NCI-H128 (cell line): ENCODE data around the gene NOB1.

ENCODE experiments used
- DNase-seq: peaks from one replicate; lab custom pipeline; 2025; ENCODE audit not compliant: unreplicated experiment; lab: John Stamatoyannopoulos, UW

Gene NOB1

DNA sequence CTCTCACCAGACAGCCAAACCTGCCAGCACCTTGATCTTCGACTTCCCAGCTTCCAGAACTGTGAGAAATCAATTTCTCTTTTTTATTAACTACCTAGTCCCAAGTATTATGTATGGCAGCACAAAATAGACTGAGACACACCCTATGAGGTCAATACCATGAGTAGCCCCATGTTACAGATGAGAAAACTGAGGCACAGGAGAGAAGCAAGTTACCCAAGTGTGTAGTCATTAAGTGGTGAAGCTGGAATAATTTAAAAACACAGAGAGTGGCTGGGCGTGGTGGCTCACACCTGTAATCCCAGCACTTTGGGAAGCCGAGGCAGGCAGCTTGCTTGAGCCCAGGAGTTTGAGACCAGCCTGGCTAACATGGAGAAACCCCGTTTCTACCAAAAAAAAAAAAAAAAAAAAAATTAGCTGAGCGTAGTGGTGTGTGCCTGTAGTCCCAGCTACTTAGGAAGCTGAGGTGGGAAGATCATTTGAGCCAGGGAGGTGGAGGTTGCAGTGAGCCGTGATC lies 33.2 kb downstream of the NOB1 start:
- no peak for DNase-seq

DNA sequence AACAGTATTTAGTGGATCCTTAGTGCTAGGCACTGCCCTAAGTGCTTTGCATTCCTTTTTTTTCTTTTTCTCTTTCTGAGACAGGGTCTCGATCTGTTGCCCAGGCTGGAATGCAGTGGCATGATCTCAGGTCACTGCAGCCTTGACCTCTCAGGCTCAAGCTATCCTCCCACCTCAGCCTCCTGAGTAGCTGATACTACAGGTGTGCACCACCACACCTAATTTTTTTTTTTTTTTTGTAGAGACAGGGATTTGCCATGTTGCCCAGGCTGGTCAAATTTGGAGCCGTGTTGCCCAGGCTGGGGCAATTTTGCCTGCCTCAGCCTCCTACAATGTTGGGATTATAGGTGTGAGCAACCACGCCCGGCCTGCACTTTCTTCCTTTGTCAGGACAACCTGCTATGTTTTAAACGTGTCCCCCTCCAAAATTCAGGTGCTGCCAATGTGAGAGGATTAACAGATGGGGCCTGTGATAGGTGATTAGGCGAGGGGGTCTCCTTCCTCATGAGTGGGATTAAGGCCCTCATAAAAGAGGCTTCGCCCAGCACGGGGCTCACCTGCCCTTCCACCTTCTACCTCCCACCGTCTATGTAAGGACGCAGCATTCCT lies 33.8 kb downstream of the NOB1 start:
- DNase-seq, result no peak

DNA sequence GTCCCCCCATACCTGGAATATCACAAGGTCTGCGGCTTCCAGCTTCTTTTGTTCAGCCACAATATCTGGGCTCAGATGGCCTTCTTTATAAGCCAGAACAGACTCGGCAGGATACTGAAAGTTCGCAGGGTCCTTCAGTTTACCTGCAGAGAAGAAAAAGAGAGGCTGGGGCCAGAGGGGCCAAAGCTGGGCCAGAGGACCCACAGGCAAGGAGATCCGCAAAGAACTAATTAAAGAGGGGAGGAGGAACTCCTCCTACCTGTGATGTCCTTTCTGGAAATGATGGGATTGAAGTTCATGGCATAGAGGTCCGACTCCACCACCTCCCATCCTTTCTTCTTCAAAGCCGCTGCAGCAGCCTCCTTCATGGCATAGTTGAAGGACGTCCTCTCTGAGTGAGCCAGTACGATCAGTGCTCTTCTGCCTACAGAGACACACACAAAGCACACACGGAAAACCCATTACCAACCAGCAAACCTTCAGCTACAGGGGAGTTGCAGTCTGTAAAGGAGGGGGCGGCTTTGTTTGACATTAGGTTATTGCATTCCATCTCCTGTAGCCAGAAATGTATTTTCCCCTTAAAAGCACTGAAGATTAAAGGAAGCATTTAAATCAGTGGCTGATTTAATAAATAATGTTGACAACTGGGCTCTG lies 36.5 kb downstream of the NOB1 start:
- DNase-seq, result no peak

DNA sequence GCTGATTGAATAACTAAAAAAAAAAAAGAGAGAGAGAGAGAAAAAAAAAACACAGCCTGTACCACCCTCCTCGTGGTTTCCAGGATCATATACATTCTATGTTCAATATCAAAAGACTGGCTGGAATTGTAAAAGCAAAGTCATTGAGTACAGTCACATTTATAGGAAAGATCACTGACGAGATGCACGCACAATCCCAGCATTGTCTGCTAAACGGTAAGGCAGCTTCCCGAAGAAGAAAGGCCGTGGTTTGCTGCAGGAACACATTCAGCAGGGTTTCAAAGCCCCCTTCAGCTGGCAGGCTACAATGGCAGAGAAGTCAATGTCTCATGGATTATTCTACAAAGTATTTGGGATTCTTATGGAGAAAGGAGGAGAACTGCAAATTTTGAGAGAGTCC lies 37.7 kb downstream of the NOB1 start:
- no peak for DNase-seq

DNA sequence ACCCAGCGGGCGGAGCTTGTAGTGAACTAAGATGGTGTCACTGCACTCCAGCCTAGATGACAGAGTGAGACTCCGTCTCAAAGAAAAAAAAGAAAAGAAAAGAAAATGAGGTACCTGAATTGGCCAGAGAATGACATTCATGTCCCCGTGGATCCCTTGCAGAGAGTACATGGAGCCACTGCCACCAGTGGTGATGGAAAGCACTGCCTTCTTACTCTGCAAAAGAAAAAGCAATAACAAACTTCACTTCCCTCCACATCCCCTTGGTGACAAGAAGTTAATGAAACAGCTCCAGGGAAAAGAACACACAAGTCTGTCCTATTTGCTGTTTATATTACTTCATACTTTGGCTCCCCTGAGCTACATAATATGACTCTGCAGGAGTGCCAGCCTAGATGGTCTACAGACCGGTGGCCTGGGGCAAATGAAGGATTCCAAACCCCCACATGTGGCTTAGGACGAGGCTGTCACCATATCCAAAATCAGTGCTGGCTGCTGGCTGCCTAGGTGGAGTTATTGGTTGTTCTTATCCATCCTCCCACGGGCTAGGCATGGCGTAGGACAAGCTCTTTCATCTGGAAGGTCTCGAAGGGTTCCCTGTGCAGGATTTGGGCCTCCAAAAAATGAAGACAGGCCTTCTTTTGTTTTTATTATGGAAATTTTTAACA lies 41.7 kb downstream of the NOB1 start:
- DNase-seq, result no peak

DNA sequence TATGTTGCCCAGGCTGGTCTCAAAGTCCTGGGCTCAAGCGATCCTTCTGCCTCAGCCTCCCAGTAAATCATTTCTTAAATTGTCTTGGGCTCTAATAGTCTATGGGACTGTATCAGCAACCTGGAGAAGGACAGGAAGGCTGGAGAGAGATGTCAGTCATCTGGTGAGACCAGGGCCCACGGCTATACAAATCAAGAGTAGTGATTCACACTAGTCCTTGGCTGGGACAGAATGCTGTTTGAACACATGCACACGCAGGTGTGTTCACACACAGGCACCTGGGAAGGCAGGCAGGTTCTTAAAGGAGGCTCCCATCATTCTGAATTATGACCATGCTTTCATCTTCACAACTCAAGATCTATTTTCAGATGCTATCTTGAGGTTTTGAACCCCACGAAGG lies 42.4 kb downstream of the NOB1 start:
- DNase-seq, result no peak

DNA sequence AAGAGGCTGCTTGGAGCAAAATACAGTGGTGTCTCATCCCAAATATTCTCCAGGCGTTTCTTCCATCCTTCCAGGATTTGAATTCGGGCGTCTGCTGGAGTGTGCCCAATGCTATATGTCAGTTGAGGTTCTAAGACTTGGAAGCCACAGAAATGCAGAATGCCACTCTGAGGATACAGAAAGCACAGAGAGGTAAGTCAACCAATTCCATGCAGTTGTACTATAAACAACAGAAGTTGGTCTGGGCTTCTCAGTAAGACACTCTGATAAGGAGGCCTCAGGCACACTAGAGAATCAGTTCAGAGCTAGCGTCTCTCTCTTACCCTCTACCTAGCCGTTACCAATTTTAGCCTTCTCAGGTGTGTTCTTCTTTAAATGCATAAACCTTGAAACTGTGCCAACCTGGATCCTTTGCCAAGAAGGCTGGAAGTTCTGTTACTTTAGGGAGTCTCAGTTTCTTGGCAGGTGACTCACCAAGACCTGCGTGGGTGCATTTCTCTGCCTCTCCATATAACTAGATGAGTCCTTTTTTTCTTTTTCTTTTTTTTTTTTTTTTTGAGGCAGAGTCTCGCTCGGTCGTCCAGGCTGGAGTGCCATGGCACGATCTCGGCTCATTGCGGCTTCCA lies 43.5 kb downstream of the NOB1 start:
- no peak for DNase-seq

DNA sequence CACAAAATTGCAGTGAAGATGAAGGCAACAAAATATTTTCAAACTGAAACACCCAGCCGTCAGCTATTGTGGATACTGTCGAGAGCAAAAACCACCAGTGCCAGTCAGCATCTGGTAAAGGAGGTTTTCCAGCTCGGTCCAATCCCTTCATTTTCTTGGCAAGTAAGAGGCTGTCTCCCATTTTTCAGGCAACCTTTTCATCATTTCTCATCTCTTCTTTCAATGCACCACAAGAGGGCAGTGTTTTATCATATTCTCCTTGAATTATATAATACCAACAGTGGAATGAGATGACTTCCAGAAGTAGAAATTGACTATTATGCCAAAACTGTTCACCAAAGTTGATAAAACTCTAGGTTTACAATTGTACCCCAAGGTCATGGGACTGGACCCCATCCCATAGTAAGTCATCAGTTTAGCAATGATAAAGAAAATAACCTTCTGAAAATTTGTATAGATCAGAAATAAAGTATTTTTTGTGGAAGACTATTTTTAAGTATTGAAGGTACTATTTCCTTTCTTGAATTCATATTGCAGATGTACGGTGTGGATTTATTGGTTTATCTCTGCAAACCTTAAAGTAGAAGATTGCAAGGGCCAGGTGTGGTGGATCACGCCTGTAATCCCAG lies 45.2 kb downstream of the NOB1 start:
- peak; percentile 2 for DNase-seq

DNA sequence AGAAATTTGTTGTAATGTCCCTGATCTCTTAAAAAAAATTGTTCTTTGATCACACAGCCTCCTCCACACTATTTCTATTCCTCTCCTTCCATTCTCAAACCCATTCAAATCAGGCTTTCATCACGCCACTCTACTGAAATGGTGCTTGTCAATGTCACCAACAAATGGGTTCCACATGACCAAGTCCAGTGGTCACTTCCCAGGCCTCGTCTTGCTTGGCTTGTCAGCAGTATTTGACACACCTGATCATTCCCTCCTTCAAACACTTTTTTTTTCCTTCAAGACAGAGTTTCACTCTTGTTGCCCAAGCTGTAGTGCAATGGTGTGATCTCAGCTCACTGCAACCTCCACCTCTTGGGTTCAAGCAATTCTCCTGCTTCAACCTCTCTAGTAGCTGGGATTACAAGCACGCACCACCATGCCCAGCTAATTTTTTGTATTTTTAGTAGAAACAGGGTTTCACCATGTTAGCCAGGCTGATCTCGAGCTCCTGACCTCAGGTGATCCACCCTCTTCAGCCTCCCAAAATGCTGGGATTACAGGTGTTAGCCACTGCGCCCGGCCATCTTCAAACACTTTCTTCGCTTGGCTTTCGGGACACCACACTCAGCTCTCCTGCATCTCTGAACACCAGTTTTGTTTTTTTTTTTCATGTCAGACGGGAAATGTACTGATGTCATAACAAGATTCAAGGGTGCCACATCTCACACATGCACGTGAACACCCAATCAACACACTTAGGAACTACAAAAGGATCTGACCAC lies 46.6 kb downstream of the NOB1 start:
- no peak for DNase-seq

DNA sequence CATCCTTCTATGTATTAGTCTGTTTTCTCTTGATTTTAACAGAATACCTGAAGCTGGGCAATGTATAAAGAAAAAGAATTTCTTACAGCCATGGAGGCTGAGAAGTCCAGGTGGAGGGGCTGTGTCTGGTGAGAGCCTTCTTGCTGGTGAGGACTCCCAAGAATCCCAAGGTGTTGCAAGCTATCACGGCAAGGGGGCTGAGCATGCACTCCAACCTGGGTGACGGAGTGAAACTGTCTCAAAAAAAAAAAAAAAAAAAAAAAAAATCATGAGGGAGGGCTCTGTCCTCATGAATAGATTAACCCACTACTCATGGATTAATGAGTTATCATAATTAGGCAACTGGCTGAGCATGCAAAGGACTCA lies 47.8 kb downstream of the NOB1 start:
- DNase-seq, result no peak

DNA sequence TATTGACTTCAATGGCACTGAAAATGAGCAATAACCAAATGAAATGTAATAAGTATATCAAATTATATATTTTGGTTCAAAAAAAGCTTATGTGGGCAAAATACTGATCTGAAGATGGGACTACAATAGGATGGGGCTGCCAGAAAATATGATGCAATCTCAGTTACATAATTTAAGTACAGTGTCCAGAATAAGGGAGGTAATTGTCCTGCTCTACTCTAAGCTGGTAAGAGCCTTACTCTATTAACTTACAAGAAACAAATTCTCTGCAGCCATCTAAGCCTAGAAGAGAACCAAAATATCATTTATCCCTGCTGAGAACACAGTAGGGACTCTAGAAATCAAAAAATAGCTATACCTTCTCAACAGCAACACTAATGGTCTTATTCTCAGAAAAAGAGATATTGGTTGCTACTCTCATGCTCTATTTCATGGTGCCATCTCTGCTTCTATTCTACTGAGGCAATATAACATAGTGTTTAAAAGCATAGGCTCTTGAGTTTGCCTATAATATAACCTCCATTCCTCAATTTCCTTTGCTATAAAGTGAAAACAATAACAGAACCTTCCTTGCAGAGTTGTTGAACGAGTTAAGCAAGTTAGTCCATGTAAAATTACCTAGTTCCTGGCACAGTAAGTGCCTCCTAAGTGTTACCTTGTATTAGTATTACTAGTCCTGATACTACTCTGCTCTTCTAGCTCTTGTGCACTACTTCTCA lies 48.3 kb downstream of the NOB1 start:
- DNase-seq, result no peak

DNA sequence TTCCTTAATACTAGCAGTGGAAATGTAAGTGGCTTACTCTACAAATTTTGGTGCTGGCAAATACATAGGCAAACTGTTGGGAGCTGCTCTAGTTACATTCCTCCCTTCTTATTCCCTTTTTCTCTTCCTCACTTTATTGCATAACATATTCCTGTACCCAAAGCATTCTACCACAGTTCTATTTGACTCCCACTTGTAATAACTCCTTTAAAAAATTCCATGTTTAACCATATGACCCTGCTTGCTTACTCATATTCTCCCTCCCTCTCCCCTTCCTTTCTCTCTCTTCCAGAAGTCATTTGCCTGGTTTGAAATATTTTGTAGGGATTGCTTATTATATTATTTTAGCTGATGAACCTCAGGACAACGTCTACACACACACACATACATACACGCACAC lies 51.1 kb downstream of the NOB1 start:
- no peak for DNase-seq

DNA sequence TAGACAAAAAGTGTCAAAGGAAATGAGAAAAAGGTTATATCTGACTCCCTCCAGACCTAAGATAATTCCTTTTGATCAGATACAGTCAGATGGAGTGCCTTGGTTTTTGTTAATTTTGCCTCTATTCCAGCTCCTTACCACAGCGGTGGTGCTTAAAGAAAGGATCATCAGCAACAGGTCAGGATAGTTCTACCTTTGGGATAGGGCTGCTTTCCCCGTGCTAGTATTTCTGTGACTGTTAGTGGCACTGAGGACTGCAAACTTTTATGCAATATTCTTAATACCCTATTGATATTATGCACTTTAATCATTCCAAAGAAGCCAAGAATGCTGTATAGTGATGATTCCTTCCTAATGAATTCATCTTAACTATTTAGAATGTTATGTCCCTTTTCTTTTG lies 52.9 kb downstream of the NOB1 start:
- no peak for DNase-seq

DNA sequence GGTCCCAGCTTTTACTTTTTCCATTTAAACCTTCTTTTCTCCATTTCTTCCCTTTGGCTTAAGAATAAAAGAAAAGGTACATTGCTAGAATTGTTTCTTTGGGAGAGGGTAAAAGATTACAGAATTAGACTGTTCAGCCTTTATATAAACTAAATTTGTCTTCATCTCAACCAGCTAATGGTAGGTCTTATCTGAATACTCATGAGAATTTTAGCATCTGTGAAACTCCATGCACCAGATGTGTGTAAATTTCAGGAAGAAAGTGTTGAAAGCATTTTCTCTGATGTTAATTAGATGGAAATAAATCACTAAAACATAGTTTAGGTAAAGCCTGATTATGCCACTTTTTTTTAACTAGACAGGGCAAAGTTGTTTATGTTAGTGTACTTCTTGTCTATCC lies 53.3 kb downstream of the NOB1 start:
- DNase-seq, result no peak

DNA sequence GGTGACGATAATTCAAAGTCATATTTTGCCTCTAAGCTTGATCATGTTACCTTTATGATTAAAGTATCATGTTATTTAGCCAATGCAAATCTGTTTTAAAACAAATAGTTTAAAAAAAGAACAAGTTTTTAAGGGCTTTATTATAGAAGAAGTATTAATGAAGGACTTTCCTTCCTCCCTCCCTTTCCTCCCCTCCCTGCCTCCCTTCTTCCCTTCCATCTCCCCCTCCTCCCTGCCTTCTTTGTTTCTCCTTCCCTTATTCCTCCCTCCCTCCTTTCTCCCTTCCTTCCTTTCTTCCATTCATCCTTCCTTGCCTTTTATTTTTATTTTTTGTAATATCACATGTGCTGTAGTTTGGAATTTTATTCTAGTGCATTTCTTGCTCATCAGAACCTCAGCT lies 54.8 kb downstream of the NOB1 start:
- no peak for DNase-seq

DNA sequence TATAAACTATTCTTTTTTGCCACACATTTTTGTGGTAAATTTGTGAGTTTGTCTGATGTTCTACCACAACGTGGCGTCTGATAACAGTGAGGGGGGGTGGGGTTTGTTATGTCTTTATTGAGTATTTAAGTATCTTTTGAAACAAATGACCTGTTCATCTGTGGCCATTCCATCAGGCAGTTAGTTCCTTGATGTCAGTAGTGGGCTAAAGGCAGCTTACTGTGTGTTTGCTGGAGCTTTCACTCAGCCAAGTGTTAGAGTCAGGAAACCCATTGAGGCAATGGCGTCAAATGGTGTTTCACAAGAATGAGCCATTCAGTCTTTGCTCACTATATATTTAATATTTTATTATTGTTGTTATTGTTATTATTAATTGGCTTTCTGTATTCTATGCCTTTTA lies 56.3 kb downstream of the NOB1 start:
- DNase-seq, result no peak

DNA sequence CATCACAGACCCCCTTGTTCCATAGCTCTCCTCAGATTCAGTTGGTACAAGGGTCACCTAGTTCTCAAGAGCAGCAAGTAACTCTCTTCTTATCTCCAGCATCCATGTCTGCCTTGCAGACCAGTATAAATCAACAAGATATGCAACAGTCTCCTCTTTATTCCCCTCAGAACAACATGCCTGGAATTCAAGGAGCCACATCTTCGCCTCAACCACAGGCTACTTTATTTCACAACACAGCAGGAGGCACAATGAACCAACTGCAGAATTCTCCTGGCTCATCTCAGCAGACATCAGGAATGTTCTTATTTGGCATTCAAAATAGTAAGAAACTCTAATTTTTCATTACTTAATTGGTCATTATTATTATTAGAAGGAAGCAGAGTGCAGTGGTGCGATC lies 60.8 kb downstream of the NOB1 start:
- no peak for DNase-seq

DNA sequence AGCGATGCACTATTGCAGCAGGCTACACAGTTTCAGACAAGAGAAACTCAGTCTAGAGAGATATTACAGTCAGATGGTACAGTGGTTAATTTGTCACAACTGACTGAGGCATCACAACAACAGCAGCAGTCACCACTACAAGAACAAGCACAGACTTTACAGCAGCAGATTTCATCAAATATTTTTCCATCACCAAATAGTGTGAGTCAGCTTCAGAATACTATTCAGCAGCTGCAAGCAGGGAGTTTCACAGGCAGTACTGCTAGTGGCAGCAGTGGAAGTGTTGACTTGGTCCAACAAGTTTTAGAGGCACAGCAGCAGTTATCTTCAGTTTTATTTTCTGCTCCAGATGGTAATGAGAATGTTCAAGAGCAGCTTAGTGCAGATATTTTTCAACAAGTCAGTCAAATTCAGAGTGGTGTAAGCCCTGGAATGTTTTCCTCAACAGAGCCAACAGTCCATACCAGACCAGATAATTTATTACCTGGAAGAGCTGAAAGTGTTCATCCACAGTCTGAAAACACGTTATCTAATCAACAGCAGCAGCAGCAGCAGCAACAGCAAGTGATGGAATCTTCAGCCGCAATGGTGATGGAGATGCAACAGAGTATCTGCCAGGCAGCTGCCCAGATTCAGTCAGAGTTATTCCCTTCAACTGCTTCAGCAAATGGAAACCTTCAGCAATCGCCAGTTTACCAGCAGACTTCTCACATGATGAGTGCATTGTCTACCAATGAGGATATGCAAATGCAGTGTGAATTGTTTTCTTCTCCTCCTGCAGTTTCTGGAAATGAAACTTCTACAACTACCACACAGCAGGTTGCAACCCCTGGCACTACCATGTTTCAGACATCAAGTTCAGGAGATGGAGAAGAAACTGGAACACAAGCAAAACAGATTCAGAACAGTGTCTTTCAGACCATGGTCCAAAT lies 62.5 kb downstream of the NOB1 start:
- no peak for DNase-seq
